ENCODE data around the gene ITPKC. TPM values are rescaled to one million over a fixed set of nuclear protein-coding genes. Genes with fewer than 3 reads are reported as not detected.

Gene ITPKC
- total and polyA plus RNA-seq, 2 of the 13 experiments (the other 11 are each of a cell fraction or from before 2014, with no cell fraction given) = 6.9 to 11.2 TPM

DNA sequence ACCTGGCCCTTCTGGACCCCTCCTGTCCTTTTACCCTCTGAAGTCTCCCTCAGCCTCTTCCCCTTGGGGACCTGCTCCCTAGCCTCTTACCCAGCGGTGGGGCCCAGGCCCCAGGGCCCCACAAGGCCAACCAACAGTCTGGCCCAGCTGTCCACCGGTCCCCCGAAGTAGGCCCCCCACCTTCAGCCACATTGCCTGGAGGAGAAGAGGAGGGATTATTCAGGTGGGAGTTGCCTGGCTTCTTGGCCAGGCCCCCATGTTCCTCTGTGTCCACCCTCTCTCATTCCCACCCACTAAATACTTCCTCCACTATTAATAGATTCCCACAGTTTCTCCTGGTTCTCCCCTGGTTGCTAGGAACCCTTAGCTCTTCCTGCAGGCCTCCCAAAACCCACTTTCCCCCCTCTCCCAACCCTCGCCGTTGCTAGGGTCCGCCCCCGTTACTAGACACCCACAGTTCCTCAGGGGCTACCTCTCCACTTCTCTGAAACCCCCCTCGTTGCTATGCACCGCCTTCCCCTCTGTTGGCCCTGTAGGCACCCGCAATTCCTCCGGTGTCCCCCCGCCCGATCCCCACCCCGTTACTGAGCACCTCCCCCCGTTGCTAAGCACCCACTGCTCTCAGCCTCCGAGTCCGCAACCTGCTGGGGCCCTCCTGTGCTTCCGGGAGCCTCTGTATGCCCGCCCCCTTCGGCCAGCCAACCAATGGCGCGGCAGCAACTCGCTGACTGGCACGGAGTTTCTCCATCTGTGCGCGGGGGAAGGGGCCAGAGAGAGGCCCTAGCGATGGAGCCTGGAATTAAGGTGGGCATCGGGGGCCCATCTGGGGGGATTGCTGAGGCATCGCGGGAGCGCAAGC is 2.2 kb upstream of the ITPKC start (continued):
- TF ChIP-seq, protein P1, sequence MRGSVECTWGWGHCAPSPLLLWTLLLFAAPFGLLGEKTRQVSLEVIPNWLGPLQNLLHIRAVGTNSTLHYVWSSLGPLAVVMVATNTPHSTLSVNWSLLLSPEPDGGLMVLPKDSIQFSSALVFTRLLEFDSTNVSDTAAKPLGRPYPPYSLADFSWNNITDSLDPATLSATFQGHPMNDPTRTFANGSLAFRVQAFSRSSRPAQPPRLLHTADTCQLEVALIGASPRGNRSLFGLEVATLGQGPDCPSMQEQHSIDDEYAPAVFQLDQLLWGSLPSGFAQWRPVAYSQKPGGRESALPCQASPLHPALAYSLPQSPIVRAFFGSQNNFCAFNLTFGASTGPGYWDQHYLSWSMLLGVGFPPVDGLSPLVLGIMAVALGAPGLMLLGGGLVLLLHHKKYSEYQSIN (CRISPR knock-in tag; IDR thresholded peaks at IDR 0.05; ENCODE audit: borderline replicate concordance) = no peak
- TF ChIP-seq RNF219 (CRISPR knock-in tag; IDR thresholded peaks at IDR 0.05) (no peak), PAF1 (CRISPR knock-in tag; IDR thresholded peaks at IDR 0.05) (no peak), PHF5A (CRISPR knock-in tag; IDR thresholded peaks at IDR 0.05; ENCODE audit: low read depth, unreplicated experiment) (no peak), POGZ (CRISPR knock-in tag; IDR thresholded peaks at IDR 0.05) (no peak), TMF1 (CRISPR knock-in tag; IDR thresholded peaks at IDR 0.05; ENCODE audit: low read depth) (no peak), ATAD3A (CRISPR knock-in tag; IDR thresholded peaks at IDR 0.05) (no peak), RBFOX2 (IDR thresholded peaks at IDR 0.05; ENCODE audit: low read depth, low read length) (peak; percentile 65), GATAD1 (CRISPR knock-in tag; IDR thresholded peaks at IDR 0.05) (no peak), NR2C2 (CRISPR knock-in tag; IDR thresholded peaks at IDR 0.05; ENCODE audit: borderline replicate concordance) (no peak), ZSCAN12 (CRISPR knock-in tag; IDR thresholded peaks at IDR 0.05) (no peak), MTA3 (CRISPR knock-in tag; IDR thresholded peaks at IDR 0.05) (no peak), SKI (IDR thresholded peaks at IDR 0.05; ENCODE audit: partially characterized antibody) (no peak), SAP130 (CRISPR knock-in tag; IDR thresholded peaks at IDR 0.05; ENCODE audit: low read depth) (peak; percentile 54), HCFC1 (IDR thresholded peaks at IDR 0.05; ENCODE audit: low read depth, low read length) (no peak), ZNF780A (CRISPR knock-in tag; IDR thresholded peaks at IDR 0.05) (no peak), POLR2A (IDR thresholded peaks at IDR 0.05; ENCODE audit: insufficient read depth in 1 of 2, low read depth in 2 of 2, low read length in 2 of 2) (no peak), RXRA (CRISPR knock-in tag; IDR thresholded peaks at IDR 0.05) (no peak), ZBTB10 (CRISPR knock-in tag; IDR thresholded peaks at IDR 0.05; ENCODE audit: borderline replicate concordance) (no peak)
- TF ChIP-seq, protein P2, sequence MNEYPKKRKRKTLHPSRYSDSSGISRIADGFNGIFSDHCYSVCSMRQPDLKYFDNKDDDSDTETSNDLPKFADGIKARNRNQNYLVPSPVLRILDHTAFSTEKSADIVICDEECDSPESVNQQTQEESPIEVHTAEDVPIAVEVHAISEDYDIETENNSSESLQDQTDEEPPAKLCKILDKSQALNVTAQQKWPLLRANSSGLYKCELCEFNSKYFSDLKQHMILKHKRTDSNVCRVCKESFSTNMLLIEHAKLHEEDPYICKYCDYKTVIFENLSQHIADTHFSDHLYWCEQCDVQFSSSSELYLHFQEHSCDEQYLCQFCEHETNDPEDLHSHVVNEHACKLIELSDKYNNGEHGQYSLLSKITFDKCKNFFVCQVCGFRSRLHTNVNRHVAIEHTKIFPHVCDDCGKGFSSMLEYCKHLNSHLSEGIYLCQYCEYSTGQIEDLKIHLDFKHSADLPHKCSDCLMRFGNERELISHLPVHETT (CRISPR knock-in tag; conservative IDR thresholded peaks at IDR 0.05) = no peak
- TF ChIP-seq, protein P3, sequence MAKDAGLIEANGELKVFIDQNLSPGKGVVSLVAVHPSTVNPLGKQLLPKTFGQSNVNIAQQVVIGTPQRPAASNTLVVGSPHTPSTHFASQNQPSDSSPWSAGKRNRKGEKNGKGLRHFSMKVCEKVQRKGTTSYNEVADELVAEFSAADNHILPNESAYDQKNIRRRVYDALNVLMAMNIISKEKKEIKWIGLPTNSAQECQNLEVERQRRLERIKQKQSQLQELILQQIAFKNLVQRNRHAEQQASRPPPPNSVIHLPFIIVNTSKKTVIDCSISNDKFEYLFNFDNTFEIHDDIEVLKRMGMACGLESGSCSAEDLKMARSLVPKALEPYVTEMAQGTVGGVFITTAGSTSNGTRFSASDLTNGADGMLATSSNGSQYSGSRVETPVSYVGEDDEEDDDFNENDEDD (CRISPR knock-in tag; IDR thresholded peaks at IDR 0.05; ENCODE audit: borderline replicate concordance) = no peak

Data from HepG2 (cell line).